Left cardiac atrium (tissue), 4 donors: ENCODE measurements around the gene INPP4A. TPM values are rescaled to one million over a fixed set of nuclear protein-coding genes. Genes with fewer than 3 reads are reported as not detected.

Experiments used
- ATAC-seq, 2 donors: fragments of 200-7000 bp; cut with Tn5 transposase; one replicate each; pipeline ENCODE4 v1.9.1; 2020; ENCODE audit warnings: mild to moderate bottlenecking in 2 of 2, moderate library complexity in 2 of 2
- DNase-seq: peaks from one replicate; pipeline ENCODE4 v3.0.0-alpha.2; 2020
- intact Hi-C, 2 donors: fragments of 100-400 bp; cut with DNase I; formaldehyde crosslinking; loops; one replicate each; pipeline versions ENCODE4 v1.14.1 to v1.15.1; 2022 to 2023
- total RNA-seq, 2 donors: library from RNA; stranded (reverse); fragmentation: NEBNext Ultra II Directional; extraction: Animal tissue kit (Norgen Biotek cat#: 25700); gene quantifications; one replicate each; pipeline ENCODE4 v1.2.1, GENCODE V29; 2021
- donor health status: DM: no; HTN: yes; CAD: no.
- donor health status: DM: no; HTN: yes; CAD: no; lungs with severe emphysema.
- donor health status: DM: yes; HTN: yes; CAD: no.
- donor health status: Dilated cardiomyopathy.

Gene INPP4A
- total RNA-seq, 2 donors from 2014 or later, result 14.6 to 19.5 TPM

- DNase-seq (no peak), ATAC-seq (no peak)
- intact Hi-C loops, result loop anchor here in 1 of 2 donors (10.0 kb wide), 1 partner anchor 103 kb away; no protein-coding TSS in a partner anchor
Observed at GRCh38 chr2:98517636-98518035, 73.0 kb downstream of the INPP4A start.

DNA sequence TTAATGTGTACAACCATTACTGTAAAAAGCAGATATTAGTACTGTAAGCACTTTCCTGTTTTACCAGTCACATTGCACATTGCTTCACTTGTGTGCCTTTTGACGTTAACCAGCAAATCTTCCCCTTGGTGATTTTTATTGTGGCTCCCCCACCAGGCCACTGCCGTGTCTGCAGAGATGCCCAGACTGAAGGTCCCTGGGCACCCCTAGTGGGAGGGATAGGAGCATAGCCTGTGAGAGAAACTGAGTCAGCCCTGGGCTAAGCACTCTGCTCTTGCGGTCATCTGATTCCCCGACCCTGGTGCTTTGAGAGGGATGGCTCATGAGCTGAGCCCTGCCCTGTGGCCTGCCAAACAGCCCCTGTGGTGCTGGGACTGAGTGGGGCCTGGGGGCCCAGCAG, 73.4 kb downstream of the INPP4A start:
- peak; percentile 7 to 64 for ATAC-seq
- no peak for DNase-seq

GRCh38 chr2:98519156-98519555, 74.5 kb downstream of the INPP4A start:
- intact Hi-C loops, result loop anchor here in 1 of 2 donors (10.0 kb wide), 1 partner anchor 104 kb away; no protein-coding TSS in a partner anchor
- DNase-seq (no peak), ATAC-seq (peak in 1 of 2 donors; percentile 59)

More for the DNA sequence above, 73.4 kb downstream of the INPP4A start:
- intact Hi-C loops, result loop anchor here in 1 of 2 donors (10.0 kb wide), 1 partner anchor 103 kb away; no protein-coding TSS in a partner anchor

GRCh38 chr2:98519851-98520250, 75.2 kb downstream of the INPP4A start:
- intact Hi-C loops, result loop anchor here in 1 of 2 donors (10.0 kb wide), 1 partner anchor 105 kb away; no protein-coding TSS in a partner anchor
- no peak for ATAC-seq
- no peak for DNase-seq

DNA sequence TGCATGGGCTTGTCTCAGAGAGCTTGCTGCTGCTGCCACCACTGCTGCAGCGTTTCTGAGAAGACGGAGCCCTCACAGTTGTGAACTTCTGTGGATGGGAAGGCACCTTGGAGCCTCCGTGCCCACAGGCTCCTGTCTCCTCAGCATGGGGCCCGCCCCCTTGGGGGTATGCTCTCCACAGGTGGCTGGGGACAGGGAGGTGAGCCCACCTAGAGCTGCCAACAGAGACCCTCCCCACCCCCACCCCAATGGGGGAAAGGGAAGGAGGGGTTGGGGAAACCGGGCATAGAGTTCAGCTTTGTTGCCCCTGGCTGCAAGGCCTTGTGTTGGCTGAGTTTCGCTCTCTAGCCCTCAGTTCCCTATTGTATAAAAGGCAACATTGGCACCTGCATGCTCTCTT, 76.1 kb downstream of the INPP4A start:
- intact Hi-C loops, result no loop called here
- ATAC-seq, result no peak
- no peak for DNase-seq

- ATAC-seq (no peak), DNase-seq (no peak)
- intact Hi-C loops, result no loop called here
Observed at GRCh38 chr2:98521266-98521665, 76.6 kb downstream of the INPP4A start.

DNA sequence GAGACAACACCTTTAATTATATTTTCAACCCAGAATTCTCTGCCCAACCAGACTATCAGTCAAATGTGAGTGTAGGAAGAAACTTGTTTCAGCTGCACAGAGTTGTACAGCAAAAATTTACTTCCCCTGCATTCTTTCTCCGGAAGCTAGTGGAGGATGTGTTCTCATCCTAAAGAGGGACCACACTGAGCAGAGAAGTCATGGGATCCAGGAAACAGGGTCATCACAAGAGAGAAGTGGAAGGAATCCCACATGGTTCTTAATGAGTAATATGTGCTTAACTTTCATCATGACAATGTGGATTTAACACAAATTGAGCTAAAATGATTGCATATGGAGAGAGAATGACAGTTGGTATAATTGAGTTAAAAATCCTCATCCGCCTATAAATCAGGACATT, 78.2 kb downstream of the INPP4A start:
- intact Hi-C loops, result no loop called here
- ATAC-seq (peak in 1 of 2 donors; percentile 32), DNase-seq (no peak)

GRCh38 chr2:98524168-98524567, 79.5 kb downstream of the INPP4A start:
- intact Hi-C loops, result no loop called here
- ATAC-seq (peak in 1 of 2 donors; percentile 46), DNase-seq (no peak)

DNA sequence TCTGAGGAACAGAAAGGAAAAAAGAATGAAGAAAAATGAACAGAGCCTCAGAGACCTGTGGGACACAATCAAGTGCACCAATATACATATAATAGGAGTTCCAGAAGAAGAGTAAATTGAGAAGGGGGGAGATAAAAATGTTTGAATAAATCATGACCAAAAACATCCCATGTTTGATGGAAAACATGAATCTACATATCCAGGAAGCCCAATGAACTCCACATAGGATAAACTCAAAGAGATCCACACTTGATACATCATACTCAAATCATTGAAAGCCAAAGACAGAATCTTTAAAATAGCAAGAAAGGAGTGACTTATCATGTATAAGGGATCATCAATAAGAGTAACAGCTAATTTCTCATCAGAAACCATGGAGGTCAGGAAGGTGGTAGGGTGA, 83.7 kb downstream of the INPP4A start:
- intact Hi-C loops, result no loop called here
- ATAC-seq (no peak), DNase-seq (no peak)

GRCh38 chr2:98530114-98530513, 85.5 kb downstream of the INPP4A start:
- intact Hi-C loops, result no loop called here
- ATAC-seq (no peak), DNase-seq (no peak)

DNA sequence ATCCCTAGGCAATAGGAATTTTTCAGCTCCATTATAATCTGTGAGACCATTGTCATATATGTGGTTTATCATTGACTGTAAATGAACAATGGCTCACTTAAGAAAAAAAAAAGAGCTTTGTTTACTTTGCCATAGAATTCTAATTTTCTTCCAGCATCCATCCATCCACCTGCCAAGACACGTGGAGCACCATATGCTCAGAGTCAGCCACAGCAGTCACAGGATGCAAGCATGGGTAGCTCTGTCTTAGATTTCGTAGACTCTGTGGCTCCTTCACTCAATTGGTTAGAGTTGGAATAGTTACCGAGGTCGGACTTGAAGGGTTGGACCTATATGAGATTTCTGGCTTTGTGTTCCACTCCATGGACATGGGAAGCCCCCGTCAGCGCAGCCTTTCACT, 88.1 kb downstream of the INPP4A start:
- ATAC-seq (no peak), DNase-seq (no peak)
- intact Hi-C loops, result no loop called here

GRCh38 chr2:98533547-98533946, 88.9 kb downstream of the INPP4A start:
- ATAC-seq (no peak), DNase-seq (no peak)
- intact Hi-C loops, result no loop called here

DNA sequence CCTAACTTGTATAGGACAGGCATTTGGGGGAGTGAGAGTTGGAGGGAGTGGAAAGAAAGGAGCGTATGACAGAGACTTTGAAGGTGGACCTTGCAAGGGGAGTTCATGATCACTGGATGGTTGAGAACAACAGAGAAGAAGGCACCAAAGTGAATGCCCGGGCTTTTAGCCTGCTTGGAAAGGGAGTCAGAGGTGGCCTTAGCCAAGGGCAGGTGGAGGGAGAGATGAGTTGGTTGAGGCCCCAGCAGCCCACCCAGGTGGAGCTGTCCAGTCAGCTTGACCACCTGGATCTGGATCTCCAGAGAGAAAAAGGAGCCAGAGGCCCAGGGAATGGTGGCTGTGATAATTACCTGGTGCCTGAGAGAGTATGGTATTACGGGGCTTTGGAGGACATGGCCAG, 90.1 kb downstream of the INPP4A start:
- intact Hi-C loops, result no loop called here

GRCh38 chr2:98535971-98536677, 91.5 kb downstream of the INPP4A start:
- no peak for ATAC-seq
- no peak for DNase-seq
- intact Hi-C loops, result no loop called here

More for the DNA sequence above, 90.1 kb downstream of the INPP4A start:
- ATAC-seq (no peak), DNase-seq (no peak)

- ATAC-seq (no peak), DNase-seq (no peak)
- intact Hi-C loops, result no loop called here
Observed at GRCh38 chr2:98537390-98538126, 92.9 kb downstream of the INPP4A start.

- ATAC-seq (no peak), DNase-seq (no peak)
- intact Hi-C loops, result no loop called here
Observed at GRCh38 chr2:98538280-98539041, 93.8 kb downstream of the INPP4A start.

GRCh38 chr2:98539056-98539735, 94.5 kb downstream of the INPP4A start:
- ATAC-seq (no peak), DNase-seq (no peak)
- intact Hi-C loops, result no loop called here

GRCh38 chr2:98540536-98540935, 95.9 kb downstream of the INPP4A start:
- DNase-seq (no peak), ATAC-seq (no peak)
- intact Hi-C loops, result no loop called here

- intact Hi-C loops, result no loop called here
- DNase-seq (no peak), ATAC-seq (no peak)
Observed at GRCh38 chr2:98541489-98541888, 96.8 kb downstream of the INPP4A start.
